HepG2 (cell line): Measurements from ENCODE around the gene ISY1. TPM values are rescaled to one million over a fixed set of nuclear protein-coding genes. Genes with fewer than 3 reads are reported as not detected.

ENCODE experiments used
- ATF7 ChIP-seq, 2 experiments: fragments of 450-650 bp in 1 of 2; sonication (generic) in 1 of 2; formaldehyde crosslinking in 1 of 2; IDR thresholded peaks; 2 replicates each; pipeline versions ENCODE4 v1.4.0 to v1.6.1; 2016 to 2020; ENCODE audit warnings: antibody characterized with exemption in 1 of 2, mild to moderate bottlenecking in 1 of 2, missing genetic modification reagents in 1 of 2
- FIP1L1 ChIP-seq: fragments of 200-400 bp; formaldehyde crosslinking; IDR thresholded peaks from 2 replicates; pipeline ENCODE4 v1.6.1; 2018; ENCODE audit warnings: low read depth, mild to moderate bottlenecking, low read length, moderate library complexity, borderline replicate concordance; ENCODE audit not compliant: insufficient read depth
- KLF16 ChIP-seq, 2 experiments: sonication (generic) in 1 of 2; formaldehyde crosslinking in 1 of 2; IDR thresholded peaks; 2 replicates each; pipeline versions ENCODE4 v1.6.1 to v1.8.0; 2016 to 2023; ENCODE audit warnings: missing genetic modification reagents in 2 of 2, missing compliant biosample characterization in 1 of 2
- MEF2D ChIP-seq: sonication (generic); formaldehyde crosslinking; IDR thresholded peaks from 2 replicates; pipeline ENCODE4 v1.5.1; 2020; ENCODE audit warnings: mild to moderate bottlenecking, missing genetic modification reagents
- NAIF1 ChIP-seq: sonication (generic); formaldehyde crosslinking; IDR thresholded peaks from 2 replicates; pipeline ENCODE4 v1.5.0; 2020; ENCODE audit warnings: mild to moderate bottlenecking, missing genetic modification reagents, borderline replicate concordance
- NFKB2 ChIP-seq: sonication (generic); formaldehyde crosslinking; IDR thresholded peaks from 2 replicates; pipeline ENCODE4 v1.4.0; 2020; ENCODE audit warnings: missing genetic modification reagents, borderline replicate concordance
- PAX8 ChIP-seq: sonication (generic); formaldehyde crosslinking; IDR thresholded peaks from 2 replicates; pipeline ENCODE4 v1.8.0; 2022; ENCODE audit warnings: mild to moderate bottlenecking, missing genetic modification reagents, borderline replicate concordance
- POGK ChIP-seq: sonication (generic); formaldehyde crosslinking; conservative IDR thresholded peaks from 2 replicates; pipeline ENCODE4 v1.8.0; 2022; ENCODE audit warnings: mild to moderate bottlenecking, moderate library complexity, missing genetic modification reagents
- RBFOX2 ChIP-seq: fragments of 200-400 bp; formaldehyde crosslinking; IDR thresholded peaks from 2 replicates; pipeline ENCODE4 v1.6.1; 2017; ENCODE audit warnings: low read depth, mild to moderate bottlenecking, low read length
- SMC3 ChIP-seq: IDR thresholded peaks from 2 replicates; pipeline ENCODE4 v1.6.1; 2011; ENCODE audit warnings: low read length, improper control_type of control experiment
- TCF12 ChIP-seq, 2 experiments: fragments of 450-650 bp in 1 of 2; sonication (generic) in 1 of 2; formaldehyde crosslinking in 1 of 2; IDR thresholded peaks; 2 replicates each; pipeline versions ENCODE4 v1.6.1 to v1.8.0; 2017 to 2022; ENCODE audit warnings: antibody characterized with exemption in 1 of 2, mild to moderate bottlenecking in 1 of 2, missing genetic modification reagents in 1 of 2, moderate library complexity in 1 of 2
- ZFP36L2 ChIP-seq: sonication (generic); formaldehyde crosslinking; IDR thresholded peaks from 2 replicates; pipeline ENCODE4 v1.4.0; 2020; ENCODE audit warnings: missing genetic modification reagents
- ZFY ChIP-seq: sonication (generic); formaldehyde crosslinking; IDR thresholded peaks from 2 replicates; pipeline ENCODE4 v1.4.0; 2020; ENCODE audit warnings: missing genetic modification reagents
- ZNF264 ChIP-seq: sonication (generic); formaldehyde crosslinking; IDR thresholded peaks from 2 replicates; pipeline ENCODE4 v1.4.0; 2020; ENCODE audit warnings: missing genetic modification reagents
- ZNF687 ChIP-seq: sonication (generic); formaldehyde crosslinking; IDR thresholded peaks from 2 replicates; pipeline ENCODE4 v1.5.1; 2020; ENCODE audit warnings: mild to moderate bottlenecking, missing genetic modification reagents, moderate library complexity
- polyA plus RNA-seq, 8 experiments: library from polyadenylated mRNA; depleted of rRNA in 3 of 8; stranded (reverse) in 7 of 8; unstranded in 1 of 8; fragments of >200 nt; fragmentation: Illumina TruSeq in 4 of 8; extraction: Trizol in 4 of 8; gene quantifications; 2 replicates each; pipeline versions ENCODE4 v1.2.1 to v1.2.3, GENCODE V29; 2011 to 2016; ENCODE audit warnings: low read depth in 4 of 8, missing spikeins in 1 of 8, mixed read lengths in 1 of 8; ENCODE audit not compliant: insufficient read depth in 1 of 8
- total RNA-seq, 5 experiments: library from RNA; depleted of rRNA; stranded (reverse); fragments of >200 nt; fragmentation: Illumina TruSeq; extraction: Trizol; gene quantifications; 2 replicates each; pipeline ENCODE4 v1.2.3, GENCODE V29; 2016; ENCODE audit warnings: low read depth in 1 of 5
- TF ChIP-seq, protein P1 (sequence below): sonication (generic); formaldehyde crosslinking; IDR thresholded peaks from 2 replicates; pipeline ENCODE4 v1.8.0; 2022; ENCODE audit warnings: missing genetic modification reagents, mild to moderate bottlenecking, inconsistent platforms, borderline replicate concordance

Gene ISY1
- total and polyA plus RNA-seq, 2 of the 13 experiments (the other 11 are each of a cell fraction or from before 2014, with no cell fraction given), result 21.0 to 39.1 TPM

DNA sequence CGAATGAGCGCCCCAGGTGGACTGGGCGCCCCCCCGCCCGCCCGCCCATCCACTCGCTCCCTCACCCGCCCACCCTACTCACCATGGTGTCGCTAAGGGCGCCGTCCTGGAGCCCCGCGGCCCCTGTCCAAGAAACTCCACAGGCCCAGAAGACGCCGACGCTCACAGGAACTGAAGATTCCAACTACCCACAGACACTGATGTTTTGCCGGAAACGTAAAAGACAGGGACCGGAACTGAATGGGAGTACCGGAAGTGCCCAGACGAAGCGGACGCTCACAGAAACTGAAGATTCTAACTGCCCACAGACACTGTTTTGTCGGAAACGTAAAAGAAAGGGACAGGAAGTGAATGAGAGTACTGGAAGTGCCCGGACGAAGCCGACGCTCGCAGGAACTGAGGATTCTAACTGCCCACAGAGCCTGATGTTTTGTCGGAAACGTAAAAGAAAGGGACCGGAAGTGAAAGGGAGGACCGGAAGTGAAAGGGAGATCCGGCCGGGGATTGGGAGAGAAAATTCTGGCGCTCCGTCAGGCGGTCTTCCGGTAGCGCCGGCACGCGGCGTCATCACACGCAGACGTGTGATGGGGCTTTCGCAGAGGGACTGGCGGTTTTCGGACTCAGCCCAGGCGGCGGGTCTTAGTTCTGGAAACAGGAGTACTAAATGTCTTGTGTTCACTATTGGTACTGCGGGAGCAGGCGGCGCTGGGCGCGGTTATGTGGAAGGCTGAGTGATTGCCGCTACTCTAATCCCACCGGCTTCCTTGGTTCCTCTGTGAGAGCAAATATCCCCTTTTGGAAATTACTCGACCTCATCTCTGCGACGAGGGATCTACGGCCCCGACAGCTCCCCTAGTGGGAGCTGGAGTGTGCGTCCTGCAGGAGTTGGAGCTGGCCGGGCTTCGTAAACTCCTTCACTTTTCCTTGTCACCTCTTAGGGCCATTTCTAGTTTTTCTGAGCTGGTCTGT lies at the start of gene ISY1 (continued):
- TF ChIP-seq ZFY (peak; percentile 89), SMC3 (no peak), MEF2D (CRISPR knock-in tag) (peak; percentile 75; the same call in 1 of the 2 replicates), ZNF687 (CRISPR knock-in tag) (peak; percentile 93), PAX8 (CRISPR knock-in tag) (no peak; the same call in 1 of the 2 replicates), FIP1L1 (no peak), TCF12 (IDR thresholded peaks at IDR 0.05) (no peak), TCF12 (CRISPR knock-in tag; IDR thresholded peaks at IDR 0.05) (peak; percentile 77; the same call in 1 of the 2 replicates), ATF7 (IDR thresholded peaks at IDR 0.05) (no peak), ATF7 (CRISPR knock-in tag; IDR thresholded peaks at IDR 0.05) (0 out of 2 replicates have a peak, but pooled peaks have one; percentile 11), KLF16 (CRISPR knock-in tag; IDR thresholded peaks at IDR 0.05) (peak in 1 of 2 experiments; percentile 81; a peak in 2 of 4 replicates), NFKB2 (CRISPR knock-in tag) (peak; percentile 80; the same call in 1 of the 2 replicates), RBFOX2 (peak; percentile 82), NAIF1 (CRISPR knock-in tag) (peak; percentile 66; the same call in 1 of the 2 replicates), POGK (CRISPR knock-in tag) (peak; percentile 67; the same call in 1 of the 2 replicates), ZNF264 (CRISPR knock-in tag) (peak; percentile 49; the same call in 1 of the 2 replicates), ZFP36L2 (CRISPR knock-in tag) (no peak)
- TF ChIP-seq, protein P1, sequence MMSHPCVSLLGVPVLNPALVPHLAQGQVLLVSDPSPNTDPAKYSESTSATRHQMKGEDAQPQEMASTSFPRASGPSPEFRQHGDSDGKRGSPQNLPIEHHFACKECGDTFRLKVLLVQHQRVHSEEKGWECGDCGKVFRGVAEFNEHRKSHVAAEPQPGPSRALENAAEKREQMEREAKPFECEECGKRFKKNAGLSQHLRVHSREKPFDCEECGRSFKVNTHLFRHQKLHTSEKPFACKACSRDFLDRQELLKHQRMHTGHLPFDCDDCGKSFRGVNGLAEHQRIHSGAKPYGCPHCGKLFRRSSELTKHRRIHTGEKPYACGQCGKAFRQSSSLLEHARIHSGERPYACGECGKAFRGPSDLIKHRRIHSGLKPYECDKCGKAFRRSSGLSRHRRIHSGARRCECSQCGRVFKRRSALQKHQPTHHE (CRISPR knock-in tag), result peak; percentile 91; the same call in 1 of the 2 replicates
